ENCODE data around the gene SLC12A8. TPM values are rescaled to one million over a fixed set of nuclear protein-coding genes. Genes with fewer than 3 reads are reported as not detected.

Gene SLC12A8
- total and polyA plus RNA-seq, 3 experiments from 2014 or later: 0.91 to 1.0 TPM; not detected in 1

DNA sequence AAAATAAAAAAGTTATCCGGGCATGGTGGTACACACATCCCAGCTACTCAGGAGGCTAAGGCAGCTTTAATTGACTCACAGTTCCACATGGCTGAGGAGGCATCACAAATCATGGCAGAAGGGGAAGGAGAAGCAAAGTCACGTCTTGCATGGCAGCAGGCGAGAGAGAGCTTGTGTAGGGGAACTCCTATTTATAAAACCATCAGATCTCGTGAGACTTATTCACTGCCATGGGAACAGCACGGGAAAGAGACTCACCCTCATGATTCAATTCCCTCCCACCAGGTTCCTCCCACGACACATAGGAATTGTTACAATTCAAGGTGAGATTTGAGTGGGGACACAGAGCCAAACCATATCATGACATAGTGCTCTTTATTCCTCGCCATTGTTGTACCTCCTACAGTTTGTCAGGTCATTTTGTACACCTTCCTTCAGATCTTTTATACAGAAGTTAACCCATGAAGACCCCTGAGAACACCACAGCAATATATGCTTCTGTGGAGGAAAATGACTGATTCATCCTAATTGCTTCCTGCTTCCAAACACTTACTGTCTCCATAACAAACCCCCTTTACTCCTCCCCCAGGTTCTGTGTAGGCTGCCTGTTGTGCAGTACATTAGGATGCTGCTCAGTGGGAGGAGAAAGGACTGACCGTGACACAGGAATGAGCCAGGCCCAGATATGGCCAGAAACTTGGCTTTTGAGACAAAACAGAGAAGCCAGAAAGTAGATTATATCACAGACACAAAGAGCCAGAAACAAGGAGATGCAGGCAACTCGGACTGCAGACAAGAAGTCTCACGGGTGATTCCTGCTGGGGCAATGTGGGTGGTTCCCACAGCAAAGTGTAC lies 88.9 kb downstream of the SLC12A8 start:
- H3K27ac ChIP-seq (ENCODE audit: low read depth, low read length): no peak overlapping the region
- no peaks in the 10 kb centered on the region for H3K27me3 ChIP-seq (ENCODE audit: insufficient read depth, low read length, poor library complexity, severe bottlenecking)
- H3K27ac Mint-ChIP-seq: no peak overlapping the region
- no peaks in the 10 kb centered on the region for H3K36me3 Mint-ChIP-seq
- POLR2A ChIA-PET: no interaction called here
- no peaks in the 10 kb centered on the region for H3K27me3 Mint-ChIP-seq
- no peak overlapping the region for H3K4me3 ChIP-seq (ENCODE audit: low read length)
- no peaks in the 10 kb centered on the region for H3K36me3 ChIP-seq (ENCODE audit: insufficient read depth, low read length)
- DNase-seq: no peak
- no peak overlapping the region for H3K4me3 Mint-ChIP-seq
- CTCF ChIA-PET: no interaction called here
- H3K9me3 ChIP-seq (ENCODE audit: low read length): no peaks in the 10 kb centered on the region
- H3K9me3 Mint-ChIP-seq: no peaks in the 10 kb centered on the region
- peaks cover 46 to 53% (median 49%) of the 10 kb centered on the region in 3 donors for H3K4me1 Mint-ChIP-seq
- peaks cover 33% of the 10 kb centered on the region for H3K4me1 ChIP-seq (ENCODE audit: insufficient read depth, low read length)

DNA sequence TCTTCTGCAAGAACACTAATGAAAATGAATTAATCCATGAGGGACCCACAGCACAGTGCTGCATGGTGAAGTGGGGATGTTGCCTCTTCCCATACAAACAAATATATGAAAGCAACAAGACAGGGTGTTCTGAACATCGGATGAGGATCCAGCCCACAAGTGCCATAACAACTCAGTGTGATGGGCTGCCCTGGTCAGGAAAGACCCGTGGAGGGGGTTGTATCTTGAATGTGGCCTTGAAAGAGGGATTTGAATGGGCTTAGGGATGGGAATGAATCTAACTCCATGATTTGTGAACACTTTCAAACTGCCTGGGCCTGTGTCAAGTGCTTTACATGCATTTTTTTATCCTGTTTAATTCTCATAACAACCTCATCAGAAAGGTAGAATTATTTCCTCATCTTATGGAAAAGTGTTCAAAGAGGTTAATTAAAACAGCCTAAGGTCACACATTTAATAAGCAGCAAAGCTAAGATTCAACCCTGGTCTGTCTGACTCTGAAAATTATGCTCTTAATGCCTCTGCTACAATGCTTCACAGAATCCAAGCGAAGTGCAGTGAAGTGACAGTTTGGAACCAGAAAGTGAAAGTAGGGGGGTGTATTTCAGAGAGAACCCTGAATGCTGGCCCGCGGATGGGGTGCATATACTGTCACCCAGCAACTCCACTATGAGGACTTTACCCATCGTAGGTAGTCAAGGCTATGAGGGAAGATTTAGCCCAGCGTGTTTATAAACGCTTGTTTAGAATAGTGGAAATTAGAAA lies 91.1 kb downstream of the SLC12A8 start:
- no peak overlapping the region for H3K27ac ChIP-seq (ENCODE audit: low read depth, low read length)
- H3K4me3 ChIP-seq (ENCODE audit: low read length): peak overlapping the region; percentile 12
- peaks cover 36% of the 10 kb centered on the region for H3K4me1 ChIP-seq (ENCODE audit: insufficient read depth, low read length)
- no peaks in the 10 kb centered on the region for H3K27me3 ChIP-seq (ENCODE audit: insufficient read depth, low read length, poor library complexity, severe bottlenecking)
- no peaks in the 10 kb centered on the region for H3K27me3 Mint-ChIP-seq
- H3K9me3 ChIP-seq (ENCODE audit: low read length): no peaks in the 10 kb centered on the region
- H3K36me3 Mint-ChIP-seq: no peaks in the 10 kb centered on the region
- peak overlapping the region; percentile 20 to 73 (median 59) for H3K4me3 Mint-ChIP-seq
- peak in 2 of 5 donors; percentile 25 to 31 for DNase-seq
- peaks cover 52 to 62% (median 60%) of the 10 kb centered on the region in 3 donors for H3K4me1 Mint-ChIP-seq
- POLR2A ChIA-PET: interaction anchor here (1.0 kb wide), 1 partner anchor 69 kb away, joined by 3 read pairs; no protein-coding TSS in a partner anchor
- H3K27ac Mint-ChIP-seq: peak overlapping the region; percentile 7 to 86 (median 74)
- H3K36me3 ChIP-seq (ENCODE audit: insufficient read depth, low read length): no peaks in the 10 kb centered on the region
- CTCF ChIA-PET: interaction anchor here (0.9 to 1.6 kb wide), 2 partner anchors 21 to 29 kb away, joined by 3 to 4 read pairs; no protein-coding TSS in a partner anchor
- no peaks in the 10 kb centered on the region for H3K9me3 Mint-ChIP-seq

DNA sequence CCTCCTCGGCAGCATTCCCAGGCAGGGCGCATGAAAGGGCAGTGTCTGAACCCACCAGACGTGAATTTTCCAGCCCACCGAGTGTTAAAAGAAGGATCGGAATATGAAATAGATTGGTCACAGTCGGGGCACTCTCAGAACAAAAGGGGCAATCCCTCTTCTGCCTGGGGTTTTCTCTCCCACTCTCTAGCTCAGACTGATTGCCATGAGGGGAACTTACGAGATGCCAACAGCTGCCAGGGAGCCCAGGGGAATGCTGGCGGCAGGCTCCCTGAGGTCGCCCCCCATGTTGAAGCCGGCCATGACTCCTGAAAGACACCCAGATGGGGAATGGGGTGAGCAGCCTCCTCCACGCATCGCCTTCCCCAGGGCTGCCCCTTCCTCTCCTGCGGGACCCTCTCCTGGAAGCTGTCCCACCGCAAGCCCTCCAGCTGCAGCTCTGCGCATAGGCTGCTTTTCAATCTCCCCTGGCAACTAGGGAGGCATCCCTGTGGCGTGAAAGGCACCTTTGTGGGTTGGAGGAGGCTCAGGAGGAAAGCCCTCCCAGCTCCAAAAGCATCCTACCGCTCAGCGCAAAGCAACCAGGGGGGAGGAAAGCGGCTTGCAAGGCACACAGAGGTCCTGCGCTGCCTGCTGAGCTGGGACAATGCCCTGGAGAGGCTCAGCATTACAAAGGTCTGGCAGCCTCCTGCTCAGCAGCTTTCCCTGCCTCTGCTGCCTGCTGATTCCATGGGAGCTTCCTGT lies 92.0 kb downstream of the SLC12A8 start:
- Mint-ChIP-seq H3K27ac (peak overlapping the region in 5 of 8 donors; percentile 38 to 98 (median 77)), H3K36me3 (no peaks in the 10 kb centered on the region), H3K27me3 (no peaks in the 10 kb centered on the region), H3K4me1 (peaks cover 55 to 62% (median 60%) of the 10 kb centered on the region in 3 donors), H3K9me3 (no peaks in the 10 kb centered on the region), H3K4me3 (peak overlapping the region in 6 of 7 donors; percentile 62 to 93 (median 75))
- Histone ChIP-seq H3K27ac (ENCODE audit: low read depth, low read length) (no peak overlapping the region), H3K9me3 (ENCODE audit: low read length) (no peaks in the 10 kb centered on the region), H3K36me3 (ENCODE audit: insufficient read depth, low read length) (no peaks in the 10 kb centered on the region), H3K4me3 (ENCODE audit: low read length) (no peak overlapping the region), H3K27me3 (ENCODE audit: insufficient read depth, low read length, poor library complexity, severe bottlenecking) (no peaks in the 10 kb centered on the region), H3K4me1 (ENCODE audit: insufficient read depth, low read length) (peaks cover 40% of the 10 kb centered on the region)
- CTCF ChIA-PET: interaction anchor here (0.9 to 1.6 kb wide), 4 partner anchors 10 to 30 kb away, joined by 3 to 4 read pairs (median 4); no protein-coding TSS in a partner anchor
- no peak for DNase-seq
- POLR2A ChIA-PET: interaction anchor here (0.7 to 1.1 kb wide), 3 partner anchors 66 to 68 kb away, joined by 3 read pairs; no protein-coding TSS in a partner anchor

DNA sequence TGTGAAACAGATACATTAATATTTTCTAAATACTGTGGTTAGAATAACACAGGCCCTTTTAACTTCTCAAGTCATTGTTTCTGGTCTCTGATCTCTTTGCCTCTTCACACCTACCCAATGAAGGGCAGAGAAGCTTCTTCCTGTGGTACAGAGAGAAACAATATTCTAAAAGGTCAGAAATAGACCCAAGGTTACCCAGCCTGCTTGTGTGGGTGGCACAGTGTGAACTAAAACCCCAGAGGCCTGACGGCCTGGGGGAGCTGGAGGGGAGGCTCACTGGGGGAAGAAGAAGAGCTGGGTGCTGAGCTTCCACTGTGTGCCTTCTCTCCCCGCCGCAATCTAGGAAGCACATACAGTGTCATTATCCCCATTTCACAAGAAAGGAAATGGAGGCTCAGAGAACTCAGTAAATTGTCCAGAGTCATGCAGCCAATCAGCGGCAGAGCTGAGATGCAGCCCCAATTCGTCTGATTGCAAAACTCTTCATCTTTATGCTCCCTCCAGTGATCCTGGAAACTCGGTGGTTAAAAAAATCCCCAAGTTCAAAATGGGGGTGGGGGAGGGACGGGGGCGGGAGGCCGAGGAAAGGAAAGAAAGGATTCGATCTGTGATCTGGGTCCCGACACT lies 92.7 kb downstream of the SLC12A8 start:
- peak overlapping the region; percentile 1 for H3K4me3 ChIP-seq (ENCODE audit: low read length)

DNA sequence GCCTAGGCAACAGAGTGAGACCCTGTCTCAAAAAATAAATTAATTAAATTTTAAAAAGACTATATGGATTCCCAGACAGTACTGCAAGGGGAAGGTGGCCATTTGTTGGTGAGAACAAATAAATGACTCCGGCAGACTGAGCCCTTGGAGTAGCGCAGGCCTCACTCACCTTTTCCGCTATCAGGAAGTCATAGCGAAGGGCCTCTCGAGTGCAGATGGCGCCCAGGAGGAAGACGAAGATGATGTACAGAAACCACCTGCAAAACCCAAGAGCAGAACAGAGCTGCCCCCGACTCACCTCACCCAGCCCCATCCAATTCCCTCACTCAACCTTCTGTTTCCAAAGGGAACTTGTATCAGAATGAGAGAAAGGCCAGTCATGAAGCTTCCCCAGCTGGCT lies 93.9 kb downstream of the SLC12A8 start:
- H3K36me3 Mint-ChIP-seq: no peaks in the 10 kb centered on the region
- DNase-seq: no peak
- H3K9me3 ChIP-seq (ENCODE audit: low read length): no peaks in the 10 kb centered on the region
- H3K27me3 ChIP-seq (ENCODE audit: insufficient read depth, low read length, poor library complexity, severe bottlenecking): no peaks in the 10 kb centered on the region
- no peaks in the 10 kb centered on the region for H3K9me3 Mint-ChIP-seq
- no peak overlapping the region for H3K27ac ChIP-seq (ENCODE audit: low read depth, low read length)
- H3K4me3 ChIP-seq (ENCODE audit: low read length): no peak overlapping the region
- H3K4me3 Mint-ChIP-seq: peak overlapping the region in 4 of 7 donors; percentile 30 to 61 (median 44)
- H3K27me3 Mint-ChIP-seq: no peaks in the 10 kb centered on the region
- ChIA-PET CTCF (interaction anchor here (1.4 kb wide), 1 partner anchor 65 kb away, joined by 4 read pairs; no protein-coding TSS in a partner anchor), POLR2A (no interaction called here)
- H3K4me1 Mint-ChIP-seq: peaks cover 55 to 66% (median 58%) of the 10 kb centered on the region in 3 donors
- peak overlapping the region in 6 of 8 donors; percentile 31 to 95 (median 84) for H3K27ac Mint-ChIP-seq
- peaks cover 40% of the 10 kb centered on the region for H3K4me1 ChIP-seq (ENCODE audit: insufficient read depth, low read length)
- H3K36me3 ChIP-seq (ENCODE audit: insufficient read depth, low read length): no peaks in the 10 kb centered on the region

More for the DNA sequence above, 92.7 kb downstream of the SLC12A8 start:
- Mint-ChIP-seq H3K27me3 (no peaks in the 10 kb centered on the region), H3K4me3 (peak overlapping the region; percentile 7 to 93 (median 76)), H3K4me1 (peaks cover 55 to 65% (median 62%) of the 10 kb centered on the region in 3 donors), H3K9me3 (no peaks in the 10 kb centered on the region), H3K36me3 (no peaks in the 10 kb centered on the region), H3K27ac (peak overlapping the region; percentile 71 to 98 (median 91))
- Histone ChIP-seq H3K9me3 (ENCODE audit: low read length) (no peaks in the 10 kb centered on the region), H3K27me3 (ENCODE audit: insufficient read depth, low read length, poor library complexity, severe bottlenecking) (no peaks in the 10 kb centered on the region), H3K36me3 (ENCODE audit: insufficient read depth, low read length) (no peaks in the 10 kb centered on the region), H3K4me1 (ENCODE audit: insufficient read depth, low read length) (peaks cover 40% of the 10 kb centered on the region), H3K27ac (ENCODE audit: low read depth, low read length) (no peak overlapping the region)
- CTCF ChIA-PET: interaction anchor here (1.1 to 1.4 kb wide), 3 partner anchors 9 to 66 kb away, joined by 3 to 4 read pairs (median 4); no protein-coding TSS in a partner anchor
- peak in 3 of 5 donors; percentile 13 to 64 (median 50) for DNase-seq
- POLR2A ChIA-PET: interaction anchor here (0.7 to 1.1 kb wide), 2 partner anchors 66 to 67 kb away, joined by 3 read pairs; no protein-coding TSS in a partner anchor

DNA sequence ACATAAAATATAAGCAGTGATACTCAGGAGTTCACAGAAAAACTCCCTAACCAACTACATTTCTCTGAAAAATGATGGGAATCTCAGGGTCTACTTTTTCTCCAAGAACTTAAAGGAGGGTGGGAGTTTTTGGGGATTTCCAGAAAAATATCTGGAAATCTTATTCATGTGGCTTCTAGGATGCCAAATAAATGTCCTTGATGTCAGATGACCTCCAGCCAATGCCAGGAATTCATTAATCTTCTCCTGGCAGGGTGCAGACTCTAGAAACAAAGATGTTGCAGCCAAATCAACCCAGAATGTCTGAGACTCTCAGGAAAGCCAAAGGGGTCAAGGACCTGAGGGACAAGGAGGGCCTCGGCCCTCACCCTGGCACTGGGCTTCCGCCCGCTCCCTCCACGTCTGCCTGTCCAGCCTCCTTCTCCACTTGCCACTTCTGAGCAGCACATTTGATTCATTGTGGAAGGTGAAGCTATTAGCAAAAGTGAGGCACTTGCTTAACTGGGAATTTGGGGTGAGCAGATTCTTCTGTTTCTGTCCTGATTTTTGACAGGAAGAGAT lies 94.8 kb downstream of the SLC12A8 start:
- H3K36me3 ChIP-seq (ENCODE audit: insufficient read depth, low read length): no peaks in the 10 kb centered on the region
- Mint-ChIP-seq H3K27me3 (no peaks in the 10 kb centered on the region), H3K4me3 (no peak overlapping the region), H3K36me3 (no peaks in the 10 kb centered on the region), H3K27ac (peak overlapping the region in 1 of 8 donors; percentile 63), H3K4me1 (peaks cover 54 to 65% (median 55%) of the 10 kb centered on the region in 3 donors), H3K9me3 (no peaks in the 10 kb centered on the region)
- H3K4me3 ChIP-seq (ENCODE audit: low read length): no peak overlapping the region
- H3K9me3 ChIP-seq (ENCODE audit: low read length): no peaks in the 10 kb centered on the region
- H3K27ac ChIP-seq (ENCODE audit: low read depth, low read length): no peak overlapping the region
- ChIA-PET POLR2A (no interaction called here), CTCF (interaction anchor here (0.7 kb wide), 1 partner anchor 123 kb away, joined by 3 read pairs; no protein-coding TSS in a partner anchor)
- H3K4me1 ChIP-seq (ENCODE audit: insufficient read depth, low read length): peaks cover 40% of the 10 kb centered on the region
- DNase-seq: no peak
- no peaks in the 10 kb centered on the region for H3K27me3 ChIP-seq (ENCODE audit: insufficient read depth, low read length, poor library complexity, severe bottlenecking)
